ENCODE measurements around the gene HM13.
"Not testable (repeated sequence)": the region's sequence is repeated elsewhere in the genome, so short reads cannot be mapped to it uniquely, and the experiment has no call there.

Gene HM13

DNA sequence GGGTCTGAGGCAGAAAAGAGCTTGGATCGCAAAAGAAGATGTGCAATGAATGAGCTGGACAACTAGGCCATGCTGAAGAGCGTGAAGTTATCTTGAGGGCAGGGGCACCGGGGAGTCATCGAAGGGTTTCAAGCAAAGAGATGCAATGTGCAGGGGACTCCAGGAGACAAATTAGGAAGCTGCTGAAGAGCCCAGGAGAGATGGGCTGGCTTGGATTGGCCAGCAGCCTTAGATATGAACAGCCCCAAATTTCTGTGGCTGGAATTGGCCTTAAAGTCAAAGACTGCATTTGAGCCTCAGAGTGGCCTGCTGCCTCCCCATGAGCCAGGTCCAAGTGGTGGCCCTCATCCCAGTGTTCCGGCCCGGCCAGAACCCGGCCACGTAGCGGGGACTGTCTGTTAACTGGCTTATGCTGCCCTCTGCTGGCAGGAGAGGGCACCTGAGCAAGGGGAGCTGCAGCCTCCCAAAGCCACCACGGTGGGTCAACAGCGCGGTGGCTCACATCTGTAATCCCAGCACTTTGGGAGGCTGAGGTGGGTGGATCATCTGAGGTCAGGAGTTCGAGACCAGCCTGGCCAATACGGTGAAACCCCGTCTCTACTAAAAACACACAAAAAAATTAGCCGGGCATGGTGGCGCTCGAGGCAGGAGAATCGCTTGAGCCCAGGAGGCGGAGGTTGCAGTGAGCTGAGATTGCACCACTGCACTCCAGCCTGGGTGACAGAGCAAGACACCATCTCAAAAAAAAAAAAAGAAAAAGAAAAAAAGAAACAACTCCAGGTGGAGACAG is 11.2 kb upstream of the HM13 start:
- DNase-seq: peak in 13 of 14 donors; percentile 11 to 73 (median 48)

DNA sequence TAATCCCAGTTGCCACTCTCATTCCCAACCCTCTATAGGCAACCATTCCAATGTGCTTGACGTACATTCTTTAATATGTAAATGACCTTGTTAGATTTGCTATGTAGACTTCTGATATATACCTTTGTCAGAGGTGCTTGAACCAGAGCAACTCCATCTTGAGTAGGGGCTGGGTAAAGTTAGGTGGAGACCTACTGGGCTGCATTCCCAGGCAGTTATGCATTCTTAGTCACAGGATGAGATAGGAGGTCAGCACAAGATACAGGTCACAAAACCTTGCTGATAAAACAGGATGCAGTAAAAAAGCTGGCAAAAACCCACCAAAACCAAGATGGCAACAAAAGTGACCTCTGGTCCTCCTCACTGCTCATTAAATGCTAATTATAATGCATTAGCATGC is 8.3 kb upstream of the HM13 start:
- DNase-seq: no peak

DNA sequence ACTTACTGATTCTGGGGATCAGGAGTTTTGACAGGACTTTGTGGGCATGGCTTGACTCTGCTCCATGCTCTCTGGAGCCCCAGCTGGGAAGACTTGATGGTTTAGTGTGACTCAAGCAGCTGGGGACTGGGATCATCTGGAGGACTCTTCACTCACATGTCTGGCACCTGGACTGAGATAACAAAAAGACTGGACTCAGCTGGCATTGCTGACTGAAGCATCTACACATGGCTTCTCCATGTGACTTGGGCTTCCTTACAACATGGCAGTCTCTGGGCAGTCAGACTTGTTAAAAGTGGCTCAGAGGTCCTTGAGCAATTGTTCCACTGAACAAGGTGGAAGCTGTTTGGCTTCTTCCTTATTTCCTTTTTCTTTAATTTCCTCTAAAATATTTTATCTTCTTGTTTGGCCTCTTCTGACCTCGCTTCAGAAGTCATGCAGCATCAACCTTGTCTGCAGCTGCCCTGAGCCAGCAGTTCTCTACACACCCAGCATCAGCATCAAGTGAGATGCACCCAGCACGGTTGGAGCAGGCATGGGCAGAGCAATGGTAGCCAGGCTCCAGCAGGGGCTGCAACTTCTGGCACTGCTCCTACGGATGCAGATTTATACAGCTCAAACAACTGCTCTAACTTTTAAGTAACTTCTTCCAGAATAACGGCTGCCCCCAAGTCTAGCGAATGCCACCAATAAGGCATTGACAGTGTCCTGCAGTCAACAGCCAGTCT is 5.6 kb upstream of the HM13 start:
- DNase-seq: no peak

DNA sequence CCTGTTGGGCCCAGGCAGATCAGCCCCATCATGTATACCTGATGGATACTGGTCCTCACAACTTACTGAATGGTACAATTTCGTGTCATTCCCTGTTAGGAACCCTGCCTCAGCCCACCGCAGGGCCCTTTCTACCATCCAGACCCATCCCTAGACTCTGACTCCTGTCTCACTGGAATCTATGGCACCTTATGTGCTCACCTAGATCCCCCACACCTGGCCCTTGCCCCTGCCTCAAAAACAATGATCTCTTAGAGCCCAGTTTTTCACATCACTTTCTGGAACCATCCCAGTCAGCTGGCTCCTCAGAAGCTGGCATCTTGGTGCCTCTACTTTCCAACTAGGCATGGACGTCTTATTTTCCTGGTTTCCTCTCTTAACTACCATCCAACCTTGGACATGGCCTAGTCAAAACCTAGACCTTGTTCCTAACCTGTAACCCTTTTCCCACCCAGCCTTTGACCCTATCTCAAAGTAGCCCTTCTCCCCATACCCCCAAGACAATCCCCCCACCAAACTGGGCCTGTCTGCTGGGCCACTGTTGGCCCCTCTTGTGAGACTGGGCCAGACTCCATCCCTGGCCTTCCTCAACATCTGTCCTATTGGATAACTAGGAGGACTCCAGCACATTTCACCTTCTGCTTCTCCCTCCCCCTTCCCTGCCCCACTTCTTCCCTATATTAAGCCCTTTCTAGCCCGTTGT is 981 bp downstream of the HM13 start:
- no peak for DNase-seq

DNA sequence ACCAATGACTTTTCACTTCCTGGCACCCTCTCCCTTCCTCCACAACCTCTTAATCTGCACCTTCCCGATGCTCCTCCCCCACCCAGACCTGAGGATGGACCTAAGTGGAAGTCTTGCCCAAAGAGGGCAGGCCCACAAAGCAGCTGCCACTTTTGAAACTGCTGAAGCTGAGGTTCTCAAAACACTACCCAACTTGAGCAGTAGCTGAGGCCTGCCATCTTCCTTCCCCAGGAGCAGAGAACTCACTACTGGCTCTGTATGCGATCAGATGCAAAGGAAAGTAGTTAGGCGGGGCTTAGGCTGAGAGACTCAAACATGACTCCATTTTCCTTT is 1.5 kb downstream of the HM13 start:
- DNase-seq: no peak

DNA sequence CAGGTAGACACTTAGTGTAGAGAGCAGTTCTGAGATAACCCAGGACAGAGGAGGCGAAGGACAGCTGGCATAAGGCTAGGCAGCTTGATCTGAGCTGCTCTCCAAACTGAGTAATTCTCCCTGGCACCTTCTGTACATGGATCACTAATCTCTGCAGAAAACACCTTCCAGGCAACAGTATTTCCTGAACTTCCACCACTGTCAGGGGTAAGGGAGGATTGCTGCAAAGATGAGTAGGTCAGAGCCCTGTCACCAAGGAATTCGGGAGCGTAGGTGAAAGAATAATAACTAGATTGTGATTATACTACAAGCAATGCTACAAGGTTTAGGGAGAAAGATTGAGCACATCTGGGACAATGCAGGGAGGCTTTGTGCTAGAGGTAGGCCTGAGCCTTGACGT is 1.9 kb downstream of the HM13 start:
- DNase-seq: no peak

DNA sequence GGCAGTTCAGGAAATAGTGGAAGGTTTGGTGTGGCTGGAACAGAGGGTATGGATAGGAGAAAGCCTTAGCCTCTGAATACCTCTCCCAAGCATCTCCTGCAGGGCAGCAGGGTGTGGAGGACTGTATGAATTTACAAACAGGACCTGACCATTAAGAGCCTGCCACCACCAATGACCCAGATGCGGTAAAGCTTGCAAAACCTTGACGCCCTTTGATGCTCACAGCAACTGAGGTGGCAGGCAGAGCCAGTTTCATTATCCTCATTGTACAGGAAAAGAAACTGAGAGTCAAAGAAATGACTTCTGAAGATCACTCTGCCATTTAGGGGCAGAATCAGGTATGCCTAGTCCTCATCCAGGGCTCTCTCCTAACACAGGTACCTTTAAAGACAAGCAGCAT is 2.4 kb downstream of the HM13 start:
- DNase-seq: no peak

DNA sequence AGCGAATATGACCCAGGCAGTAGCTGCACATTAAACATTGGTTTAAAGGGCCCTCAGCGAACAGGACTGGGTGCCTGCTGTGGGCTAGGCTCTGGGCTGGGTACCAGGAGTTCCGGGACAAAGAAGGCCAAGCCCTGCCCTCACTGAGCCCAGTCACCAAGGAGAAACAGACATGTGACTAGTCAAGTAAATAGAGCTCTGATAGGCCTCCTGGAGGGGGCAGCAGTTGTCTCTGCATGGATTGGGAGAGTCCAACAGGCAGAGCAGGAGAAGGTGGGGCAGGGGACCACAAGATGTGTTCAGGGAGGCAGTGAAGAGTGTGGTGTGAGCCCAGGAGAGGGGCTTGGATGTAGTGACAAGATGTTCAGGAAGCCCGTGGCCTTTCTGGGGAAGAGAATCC is 3.1 kb downstream of the HM13 start:
- no peak for DNase-seq

DNA sequence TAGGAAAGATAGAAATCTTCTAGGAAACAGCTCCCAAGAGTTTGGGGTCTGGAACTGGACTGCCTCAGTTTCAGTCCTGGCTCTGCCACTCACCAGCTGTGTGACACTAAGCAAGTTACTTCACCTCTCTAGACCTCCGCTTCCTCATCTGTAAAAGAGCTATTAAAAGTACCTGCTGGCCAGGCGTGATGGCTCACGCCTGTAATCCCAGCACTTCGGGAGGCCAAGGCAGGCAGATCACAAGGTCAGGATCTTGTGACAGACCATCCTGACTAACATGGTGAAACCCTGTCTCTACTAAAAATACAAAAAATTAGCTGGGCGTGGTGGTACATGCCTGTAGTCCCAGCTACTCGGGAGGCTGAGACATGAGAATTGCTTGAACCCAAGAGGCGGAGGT is 7.0 kb downstream of the HM13 start:
- DNase-seq: not testable (repeated sequence)

DNA sequence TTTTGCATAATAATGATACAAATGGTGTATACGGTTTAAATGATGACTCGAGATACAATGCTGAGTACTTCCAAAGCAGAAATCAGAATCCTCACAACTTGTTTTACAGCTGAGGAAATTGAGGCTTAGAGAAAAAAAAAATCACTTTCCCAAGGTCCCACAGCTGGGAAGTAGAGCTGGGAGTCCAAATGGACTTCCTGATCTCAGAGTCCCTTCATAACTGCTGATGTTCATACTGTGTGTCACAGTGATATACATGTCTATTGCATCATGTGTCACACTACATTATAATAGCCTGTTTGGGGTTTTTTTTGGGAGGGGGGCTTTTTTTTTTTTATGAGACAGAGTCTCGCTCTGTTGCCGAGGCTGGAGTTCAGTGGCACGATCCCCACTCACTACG is 8.5 kb downstream of the HM13 start:
- no peak for DNase-seq

DNA sequence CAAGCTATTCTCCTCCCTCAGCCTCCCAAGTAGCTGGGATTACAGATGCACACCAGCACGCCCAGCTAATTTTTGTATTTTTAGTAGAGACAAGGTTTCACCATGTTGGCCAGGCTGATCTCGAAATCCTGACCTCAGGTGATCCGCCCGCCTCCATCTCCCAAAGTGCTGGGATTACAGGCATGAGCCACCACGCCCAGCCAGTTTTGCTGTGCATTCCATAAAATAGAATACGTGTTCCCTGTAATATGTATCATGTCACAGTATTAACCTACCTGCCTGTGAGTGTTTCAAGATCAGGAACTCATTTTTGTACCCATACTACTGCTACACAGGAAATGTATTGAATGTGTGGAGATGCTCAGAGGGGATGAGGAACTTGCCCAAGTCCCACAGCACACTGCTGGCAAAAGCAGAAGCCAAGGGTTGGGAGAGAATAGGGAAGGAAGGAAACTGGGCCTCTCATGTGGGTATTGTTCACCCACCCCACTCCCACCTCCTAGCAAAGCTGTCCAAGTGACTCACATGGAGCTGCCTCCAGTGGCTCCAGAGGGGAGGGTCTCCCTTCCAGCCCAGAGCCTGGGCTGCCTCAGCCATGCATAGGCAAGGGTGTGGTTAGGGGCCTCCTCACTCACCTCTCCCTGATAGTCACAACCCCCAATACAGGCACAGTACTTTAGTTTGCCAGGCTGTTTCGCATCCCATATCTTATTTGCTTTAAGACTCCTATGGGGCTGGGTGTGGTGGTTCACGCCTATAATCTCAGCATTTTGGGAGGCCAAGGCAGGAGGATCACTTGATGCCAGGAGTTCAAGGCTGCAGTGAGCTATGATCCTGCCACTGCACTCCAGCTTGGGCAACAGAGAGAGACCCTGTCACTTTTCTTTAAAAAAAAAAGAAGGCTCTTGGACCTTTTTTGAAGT is 9.4 kb downstream of the HM13 start:
- DNase-seq: peak in 4 of 14 donors; percentile 4 to 39 (median 28)

DNA sequence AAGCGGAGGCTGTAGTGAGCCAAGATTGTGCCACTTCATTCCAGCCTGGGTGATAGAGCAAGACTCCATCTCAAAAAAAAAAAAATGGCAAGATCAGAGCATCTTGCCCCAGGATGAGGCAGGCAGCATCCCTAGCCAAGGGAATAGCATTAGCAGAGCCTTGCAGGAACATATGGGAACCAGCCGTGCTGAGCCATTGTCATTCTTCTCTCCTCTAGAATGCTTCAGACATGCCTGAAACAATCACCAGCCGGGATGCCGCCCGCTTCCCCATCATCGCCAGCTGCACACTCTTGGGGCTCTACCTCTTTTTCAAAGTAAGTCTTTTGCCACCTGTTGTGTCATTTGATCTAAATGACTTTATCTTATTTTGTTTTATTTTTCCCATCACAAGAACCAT is 13.0 kb downstream of the HM13 start:
- DNase-seq: no peak

DNA sequence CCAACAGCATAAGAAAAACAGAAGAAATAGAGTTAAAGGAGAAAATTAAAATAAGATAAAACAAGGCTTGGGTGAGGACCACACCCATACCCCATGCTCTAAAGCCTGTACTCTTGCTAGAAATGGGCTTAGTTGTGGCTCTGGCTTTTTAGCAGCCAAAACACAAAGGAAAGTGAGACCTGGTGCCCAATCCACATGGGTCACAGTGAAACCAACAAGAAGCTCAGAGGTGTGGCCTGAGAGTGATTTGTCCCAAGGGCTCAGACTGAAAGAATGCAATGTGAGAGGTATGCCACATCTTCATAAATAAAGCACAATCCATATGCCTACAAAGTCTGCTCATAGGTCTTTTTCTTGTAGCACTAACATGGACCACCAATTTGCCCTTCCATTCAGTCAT is 21.1 kb downstream of the HM13 start:
- DNase-seq: no peak

DNA sequence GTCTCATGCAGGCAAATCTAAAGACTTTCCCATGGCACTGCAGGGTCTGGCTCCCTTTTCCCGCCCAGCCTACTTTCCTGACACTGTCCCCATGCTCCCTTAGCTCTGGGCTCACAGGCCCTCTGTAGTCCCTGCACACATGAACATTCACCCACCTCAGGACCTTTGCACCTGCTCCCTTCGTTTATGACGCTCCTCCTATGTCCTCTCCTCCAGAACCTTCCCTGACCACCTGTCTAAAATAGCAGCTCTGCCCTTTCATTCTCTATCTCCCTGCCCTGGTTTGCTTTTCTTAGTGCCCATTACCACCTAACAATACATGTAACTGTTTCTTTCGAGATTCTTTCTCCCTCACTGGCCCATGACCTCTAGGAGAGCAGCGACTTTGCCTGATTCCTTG is 22.3 kb downstream of the HM13 start:
- no peak for DNase-seq

DNA sequence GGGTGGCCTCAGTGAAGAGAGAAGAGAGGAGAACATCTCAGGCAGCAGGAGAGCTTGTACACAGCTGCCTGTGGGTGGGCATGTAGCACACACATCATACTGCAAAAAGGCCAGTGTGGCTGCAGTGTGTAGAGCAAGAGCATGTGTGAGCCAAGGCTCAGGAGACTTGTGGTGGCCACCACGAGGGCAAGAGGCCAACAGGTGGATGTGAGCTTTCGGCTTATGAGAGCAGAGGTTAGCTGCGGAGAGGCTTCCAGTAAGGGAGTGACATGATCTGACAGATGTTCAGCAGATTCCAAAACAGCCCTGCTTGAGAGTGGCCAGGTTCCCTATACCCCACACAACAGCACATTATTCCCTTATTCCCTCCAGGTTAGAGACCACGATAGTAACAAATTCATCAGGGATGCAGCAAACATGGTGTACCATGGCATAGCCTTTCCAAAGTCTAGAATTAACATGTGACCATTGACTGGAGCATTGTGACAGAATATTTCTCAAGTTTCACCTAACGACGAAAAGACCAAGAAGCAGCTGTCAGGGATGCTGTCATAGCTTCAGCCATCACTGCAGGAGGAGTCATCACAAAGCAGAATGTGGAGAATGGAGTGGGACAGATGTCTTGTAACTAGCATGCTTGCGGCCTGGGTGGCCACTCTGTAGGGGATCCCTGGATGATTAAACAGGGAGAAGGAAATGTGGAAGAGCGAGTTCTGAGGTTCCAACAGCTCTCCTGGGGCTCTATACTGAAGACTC is 23.1 kb downstream of the HM13 start:
- no peak for DNase-seq

DNA sequence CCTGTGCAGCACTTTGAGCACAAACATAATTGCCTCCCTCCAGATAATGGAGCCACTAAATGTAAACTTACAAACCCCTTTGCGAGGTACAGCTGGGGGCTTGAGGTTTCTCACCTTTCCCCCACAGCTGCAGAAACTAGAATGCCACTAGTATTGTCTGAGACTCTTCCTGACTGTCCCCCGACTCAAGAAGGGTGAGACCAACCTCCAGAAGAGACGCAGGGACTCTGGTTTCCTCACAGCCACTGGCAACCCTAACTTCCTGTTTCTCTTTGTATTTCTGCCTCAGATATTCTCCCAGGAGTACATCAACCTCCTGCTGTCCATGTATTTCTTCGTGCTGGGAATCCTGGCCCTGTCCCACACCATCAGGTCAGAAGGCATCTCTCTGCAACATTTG is 23.6 kb downstream of the HM13 start:
- no peak for DNase-seq

DNA sequence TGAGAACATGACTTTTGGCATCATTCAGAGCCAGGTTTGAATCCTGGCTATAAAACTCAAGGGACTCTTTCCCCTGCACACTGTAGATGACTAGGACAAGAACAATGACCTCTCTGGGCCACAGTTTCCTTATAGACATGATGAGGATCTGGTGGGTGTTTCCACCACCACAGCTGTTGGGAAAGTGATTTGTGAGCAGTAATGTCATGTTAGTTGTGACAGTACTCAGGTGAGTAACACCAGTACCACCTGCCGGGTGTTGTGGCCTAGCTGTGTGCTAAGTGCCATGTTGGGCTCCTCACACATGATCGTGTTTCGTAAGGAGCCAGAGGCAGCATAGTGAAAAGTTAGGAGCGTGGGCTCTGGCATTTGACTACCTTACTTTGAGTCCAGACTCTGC is 24.1 kb downstream of the HM13 start:
- no peak for DNase-seq

DNA sequence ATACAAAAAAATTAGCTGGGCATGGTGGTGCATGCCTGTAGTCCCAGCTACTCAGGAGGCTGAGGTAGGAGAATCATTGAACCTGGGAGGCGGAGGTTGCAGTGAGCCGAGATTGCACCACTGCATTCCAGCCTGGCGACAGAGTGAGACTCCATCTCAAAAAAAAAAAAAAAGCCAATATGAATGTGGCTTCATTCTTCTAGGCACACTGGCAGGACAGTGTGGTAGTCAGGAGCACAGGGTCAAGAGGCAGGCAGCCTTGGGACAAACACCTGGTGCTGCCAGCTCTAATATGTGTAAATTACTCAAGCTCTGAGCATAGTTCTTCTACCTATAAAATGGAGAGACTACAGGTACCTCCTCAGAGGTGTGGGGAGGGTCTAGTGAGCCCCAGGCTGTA is 25.4 kb downstream of the HM13 start:
- DNase-seq: not testable (repeated sequence)

DNA sequence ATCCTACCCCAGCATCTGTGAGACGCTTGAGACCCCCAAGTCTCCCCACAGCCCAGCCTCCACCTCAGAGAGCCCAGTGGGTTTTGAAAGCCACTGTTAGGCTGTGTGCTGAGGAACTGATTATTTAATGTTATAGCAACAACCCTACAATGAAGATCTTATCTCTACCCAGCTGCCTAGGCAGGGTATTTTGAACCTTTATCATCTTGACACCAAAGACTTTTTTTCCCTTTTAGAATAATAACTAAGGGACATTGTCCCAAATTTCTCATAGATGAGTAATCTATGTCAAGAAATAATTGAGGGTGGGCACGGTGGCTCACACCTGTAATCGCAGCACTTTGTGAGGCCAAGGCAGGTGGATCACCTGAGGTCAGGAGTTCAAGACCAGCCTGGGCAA is 26.2 kb downstream of the HM13 start:
- no peak for DNase-seq

DNA sequence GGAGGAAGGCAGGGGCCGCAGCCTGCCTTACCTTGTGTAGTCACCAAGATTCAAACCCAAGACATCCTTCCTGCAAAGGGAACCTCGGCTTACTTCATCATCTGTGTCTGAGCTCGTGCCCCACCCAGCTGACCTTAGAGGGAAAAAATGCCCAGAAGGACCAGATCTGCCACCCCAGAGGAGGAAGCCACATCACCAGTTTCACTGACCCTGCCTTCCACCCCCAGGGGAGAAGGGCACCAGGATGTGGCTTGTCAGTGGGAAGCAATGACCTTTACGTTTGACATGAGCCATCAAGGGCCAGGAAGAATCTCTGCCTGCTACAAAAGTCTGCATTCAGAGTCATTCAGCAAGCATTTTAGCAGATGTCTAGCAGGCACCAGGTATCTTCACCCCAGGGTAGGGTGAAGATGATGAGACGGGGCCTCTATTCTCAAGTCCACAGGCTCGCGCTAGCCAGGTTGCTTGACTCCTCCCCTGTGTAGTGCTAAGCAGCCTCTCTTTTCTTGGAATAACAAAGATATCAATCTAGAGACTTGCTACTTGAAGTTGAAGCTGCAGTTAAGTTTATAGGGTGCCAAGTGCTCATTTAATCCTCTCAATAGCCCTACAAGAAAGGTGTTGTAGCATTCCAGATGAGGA is 28.1 kb downstream of the HM13 start:
- DNase-seq: no peak

DNA sequence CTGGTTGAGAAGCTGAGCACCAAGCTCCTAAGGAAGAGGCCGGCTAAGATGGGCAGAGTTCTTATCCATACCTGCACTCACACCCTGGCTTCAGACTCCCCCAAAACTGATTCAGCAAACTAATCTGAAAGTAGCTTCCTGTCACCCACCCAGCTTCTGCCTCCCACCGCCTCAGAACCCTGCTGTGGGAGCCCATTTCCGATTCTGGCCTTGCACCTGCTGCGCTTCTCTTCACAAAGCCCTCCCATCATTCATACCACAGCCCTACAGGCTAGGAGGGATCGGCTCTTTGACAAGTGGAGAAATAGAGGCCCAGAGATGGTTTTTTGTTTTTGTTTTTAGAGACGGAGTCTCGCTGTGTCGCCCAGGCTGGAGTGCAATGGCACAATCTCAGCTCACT is 28.7 kb downstream of the HM13 start:
- DNase-seq: no peak

Data from C1 segment of cervical spinal cord (tissue), 14 donors.